NT2/D1 (cell line): ENCODE data around the gene ROCK2.

Experiments used
- SUZ12 ChIP-seq: IDR thresholded peaks from 2 replicates; pipeline ENCODE4 v1.6.1; 2011; ENCODE audit not compliant: insufficient read length, insufficient read depth; ENCODE audit errors: extremely low read depth
- YY1 ChIP-seq: IDR thresholded peaks from 2 replicates; pipeline ENCODE4 v1.6.1; 2011; ENCODE audit not compliant: insufficient read length, insufficient read depth
- ZNF274 ChIP-seq: IDR thresholded peaks from 2 replicates; pipeline ENCODE4 v1.6.1; 2011; ENCODE audit warnings: mild to moderate bottlenecking, low read depth, low read length

DNA sequence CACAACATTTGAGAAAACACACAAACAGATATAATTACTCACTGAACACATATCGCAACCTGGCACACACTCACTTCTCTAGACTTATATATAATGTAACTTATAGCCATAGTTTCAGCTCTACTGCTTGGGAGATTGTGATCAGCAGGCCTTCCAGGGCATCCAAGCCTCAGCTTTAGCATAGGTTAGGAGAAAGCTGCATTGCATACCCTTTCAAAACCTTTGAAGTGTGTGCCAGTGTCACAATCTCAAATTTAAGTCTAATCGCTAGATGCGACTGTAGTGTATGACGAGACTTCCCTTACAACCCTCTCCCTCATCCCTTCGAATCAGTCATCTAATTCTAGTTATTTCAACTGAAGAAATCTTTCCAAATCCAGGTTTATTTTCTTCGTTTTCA, 158.3 kb downstream of the ROCK2 start:
- no peak for TF ChIP-seq YY1
- TF ChIP-seq ZNF274, result no peak
- TF ChIP-seq SUZ12, result no peak
